ENCODE results near the gene TOB1. TPM values are rescaled to one million over a fixed set of nuclear protein-coding genes. Genes with fewer than 3 reads are reported as not detected.
"Not testable (repeated sequence)": the region's sequence is repeated elsewhere in the genome, so short reads cannot be mapped to it uniquely, and the experiment has no call there.

The TOB1 gene
- polyA plus RNA-seq, 1 donor from 2014 or later, result 8.2 TPM

- H3K27ac Mint-ChIP-seq, result no peak overlapping the region
- peaks cover 6% of the 10 kb centered on the region for H3K36me3 Mint-ChIP-seq
- H3K9me3 Mint-ChIP-seq, result no peaks in the 10 kb centered on the region
- H3K27me3 Mint-ChIP-seq, result no peaks in the 10 kb centered on the region
- H3K4me3 Mint-ChIP-seq, result no peak overlapping the region
- H3K4me1 Mint-ChIP-seq, result peaks cover 4 to 8% (median 6%) of the 10 kb centered on the region in 3 donors
Measured at GRCh38 chr17:50887705-50888245, 21.6 kb upstream of the TOB1 start.

GRCh38 chr17:50884439-50885311, 18.5 kb upstream of the TOB1 start:
- H3K4me1 Mint-ChIP-seq, result peaks cover 4 to 8% (median 7%) of the 10 kb centered on the region in 3 donors
- no peaks in the 10 kb centered on the region for H3K9me3 Mint-ChIP-seq
- H3K36me3 Mint-ChIP-seq, result peaks cover 6% of the 10 kb centered on the region
- H3K4me3 Mint-ChIP-seq, result no peak overlapping the region
- peak overlapping the region in 1 of 3 donors; percentile 67 for H3K27ac Mint-ChIP-seq
- no peaks in the 10 kb centered on the region for H3K27me3 Mint-ChIP-seq

GRCh38 chr17:50883850-50884438, 17.8 kb upstream of the TOB1 start:
- Mint-ChIP-seq H3K4me3 (peak overlapping the region in 2 of 4 donors; percentile 38 to 85), H3K27me3 (no peaks in the 10 kb centered on the region), H3K27ac (peak overlapping the region in 1 of 3 donors; percentile 67), H3K36me3 (peaks cover 4% of the 10 kb centered on the region), H3K4me1 (peaks cover 4 to 8% (median 7%) of the 10 kb centered on the region in 3 donors), H3K9me3 (no peaks in the 10 kb centered on the region)

- Mint-ChIP-seq H3K4me1 (peaks cover 4 to 8% (median 7%) of the 10 kb centered on the region in 3 donors), H3K9me3 (no peaks in the 10 kb centered on the region), H3K4me3 (no peak overlapping the region), H3K27me3 (no peaks in the 10 kb centered on the region), H3K27ac (peak overlapping the region in 1 of 3 donors; percentile 3), H3K36me3 (peaks cover 2% of the 10 kb centered on the region)
Measured at GRCh38 chr17:50882851-50883250, 16.7 kb upstream of the TOB1 start.

GRCh38 chr17:50881182-50881581, 15.0 kb upstream of the TOB1 start:
- Mint-ChIP-seq H3K27ac (no peak overlapping the region), H3K4me3 (no peak overlapping the region), H3K27me3 (no peaks in the 10 kb centered on the region), H3K36me3 (peaks cover 2% of the 10 kb centered on the region), H3K9me3 (no peaks in the 10 kb centered on the region), H3K4me1 (peaks cover 4 to 8% (median 7%) of the 10 kb centered on the region in 3 donors)

- Mint-ChIP-seq H3K4me3 (no peak overlapping the region), H3K36me3 (peaks cover 2% of the 10 kb centered on the region), H3K27me3 (no peaks in the 10 kb centered on the region), H3K4me1 (peaks cover 4 to 7% (median 4%) of the 10 kb centered on the region in 3 donors), H3K9me3 (no peaks in the 10 kb centered on the region), H3K27ac (no peak overlapping the region)
Measured at GRCh38 chr17:50879086-50879485, 12.9 kb upstream of the TOB1 start.

- H3K36me3 Mint-ChIP-seq, result peaks cover 2% of the 10 kb centered on the region
- no peak overlapping the region for H3K4me3 Mint-ChIP-seq
- H3K27me3 Mint-ChIP-seq, result no peaks in the 10 kb centered on the region
- peaks cover 0 to 2% (median 1%) of the 10 kb centered on the region in 3 donors for H3K4me1 Mint-ChIP-seq
- H3K27ac Mint-ChIP-seq, result no peak overlapping the region
- H3K9me3 Mint-ChIP-seq, result no peaks in the 10 kb centered on the region
Measured at GRCh38 chr17:50877838-50878237, 11.7 kb upstream of the TOB1 start.

GRCh38 chr17:50877042-50877441, 10.9 kb upstream of the TOB1 start:
- not testable (repeated sequence) for H3K36me3 Mint-ChIP-seq, H3K4me3 Mint-ChIP-seq, H3K4me1 Mint-ChIP-seq, H3K9me3 Mint-ChIP-seq, H3K27me3 Mint-ChIP-seq, H3K27ac Mint-ChIP-seq

- H3K27ac Mint-ChIP-seq, result no peak overlapping the region
- H3K4me3 Mint-ChIP-seq, result no peak overlapping the region
- no peaks in the 10 kb centered on the region for H3K27me3 Mint-ChIP-seq
Measured at GRCh38 chr17:50875074-50875473, 8.9 kb upstream of the TOB1 start.

GRCh38 chr17:50872710-50873424, 6.7 kb upstream of the TOB1 start:
- Mint-ChIP-seq H3K27me3 (no peaks in the 10 kb centered on the region), H3K36me3 (peaks cover 2% of the 10 kb centered on the region), H3K4me3 (no peak overlapping the region), H3K4me1 (peaks cover 12 to 15% (median 12%) of the 10 kb centered on the region in 3 donors), H3K27ac (peak overlapping the region in 1 of 3 donors; percentile 34), H3K9me3 (no peaks in the 10 kb centered on the region)

More at GRCh38 chr17:50875074-50875473, 8.9 kb upstream of the TOB1 start:
- Mint-ChIP-seq H3K4me1 (peaks cover 6 to 9% (median 7%) of the 10 kb centered on the region in 3 donors), H3K9me3 (no peaks in the 10 kb centered on the region), H3K36me3 (peaks cover 2% of the 10 kb centered on the region)

- Mint-ChIP-seq H3K27me3 (no peaks in the 10 kb centered on the region), H3K4me3 (peak overlapping the region in 1 of 4 donors; percentile 69), H3K4me1 (peaks cover 17% of the 10 kb centered on the region in 3 donors), H3K36me3 (peaks cover 2% of the 10 kb centered on the region), H3K27ac (peak overlapping the region in 2 of 3 donors; percentile 18 to 20), H3K9me3 (no peaks in the 10 kb centered on the region)
Measured at GRCh38 chr17:50871898-50872297, 5.7 kb upstream of the TOB1 start.

GRCh38 chr17:50871364-50871763, 5.2 kb upstream of the TOB1 start:
- Mint-ChIP-seq H3K4me1 (peaks cover 17% of the 10 kb centered on the region in 3 donors), H3K27me3 (no peaks in the 10 kb centered on the region), H3K4me3 (peak overlapping the region in 2 of 4 donors; percentile 69 to 71), H3K9me3 (no peaks in the 10 kb centered on the region), H3K27ac (peak overlapping the region in 1 of 3 donors; percentile 20), H3K36me3 (peaks cover 2% of the 10 kb centered on the region)

GRCh38 chr17:50868602-50869001, 2.4 kb upstream of the TOB1 start:
- peaks cover 23 to 31% (median 27%) of the 10 kb centered on the region in 3 donors for H3K4me1 Mint-ChIP-seq
- H3K27ac Mint-ChIP-seq, result peak overlapping the region; percentile 88 to 100 (median 95)
- peak overlapping the region in 2 of 4 donors; percentile 87 to 98 for H3K4me3 Mint-ChIP-seq
- no peaks in the 10 kb centered on the region for H3K27me3 Mint-ChIP-seq
- no peaks in the 10 kb centered on the region for H3K36me3 Mint-ChIP-seq
- H3K9me3 Mint-ChIP-seq, result no peaks in the 10 kb centered on the region

- Mint-ChIP-seq H3K4me1 (peaks cover 27 to 33% (median 31%) of the 10 kb centered on the region in 3 donors), H3K9me3 (no peaks in the 10 kb centered on the region), H3K36me3 (peaks cover 2% of the 10 kb centered on the region), H3K4me3 (peak overlapping the region; percentile 87 to 99 (median 98)), H3K27ac (peak overlapping the region; percentile 88 to 100 (median 95)), H3K27me3 (no peaks in the 10 kb centered on the region)
Measured at GRCh38 chr17:50868140-50868438, 1.9 kb upstream of the TOB1 start.

Measured in IgD-negative memory B cell (primary cell).